GM19328 (cell line): ENCODE measurements around the gene BPIFB3.

Experiments
- ATAC-seq: cut with Tn5 transposase; IDR thresholded peaks from one replicate; pipeline ENCODE4 v1.9.1; 2021; ENCODE audit warnings: mild to moderate bottlenecking, moderate library complexity; ENCODE audit not compliant: unreplicated experiment

The BPIFB3 gene

GRCh38 chr20:33053291-33054106, at the start of gene BPIFB3:
TSS of gene BPIFB3 (plus strand) at chr20:33053903. CDS start at chr20:33055436, 1,533 bp downstream.
- ATAC-seq: no peak

- no peak for ATAC-seq
These were observed 49.5 kb upstream of the BPIFB3 start, which contains the start of gene SUN5 for GRCh38 chr20:33004141-33004751. TSS of gene SUN5 (minus strand) at chr20:33004433. CDS start at chr20:33004340, 93 bp downstream.

GRCh38 chr20:33005132-33005566, 48.6 kb upstream of the BPIFB3 start:
- no peak for ATAC-seq

GRCh38 chr20:33005908-33006775, 47.6 kb upstream of the BPIFB3 start:
- ATAC-seq: no peak

- no peak for ATAC-seq
These were observed 46.8 kb upstream of the BPIFB3 start for GRCh38 chr20:33006776-33007375.

- ATAC-seq: no peak
These were observed 46.0 kb upstream of the BPIFB3 start, which contains the start of gene BPIFB2 for GRCh38 chr20:33007376-33008335. TSS of gene BPIFB2 (plus strand) at chr20:33007704. CDS start at chr20:33008575, 871 bp downstream.

GRCh38 chr20:33008336-33009213, 45.1 kb upstream of the BPIFB3 start:
- no peak for ATAC-seq

GRCh38 chr20:33009214-33010132, 44.2 kb upstream of the BPIFB3 start:
- ATAC-seq: no peak

GRCh38 chr20:33010133-33010504, 43.6 kb upstream of the BPIFB3 start:
- ATAC-seq: no peak

GRCh38 chr20:33010674-33011449, 42.8 kb upstream of the BPIFB3 start:
- no peak for ATAC-seq

- ATAC-seq: no peak
These were observed 41.1 kb upstream of the BPIFB3 start for GRCh38 chr20:33012327-33013189.

- no peak for ATAC-seq
These were observed 39.9 kb upstream of the BPIFB3 start for GRCh38 chr20:33013701-33014326.

GRCh38 chr20:33014336-33015113, 39.2 kb upstream of the BPIFB3 start:
- no peak for ATAC-seq

- ATAC-seq: no peak
These were observed 38.6 kb upstream of the BPIFB3 start for GRCh38 chr20:33015114-33015484.
